NT2/D1 (cell line): ENCODE results near the gene RTN4.

Source experiments
- SUZ12 ChIP-seq: IDR thresholded peaks from 2 replicates; pipeline ENCODE4 v1.6.1; 2011; ENCODE audit not compliant: insufficient read length, insufficient read depth; ENCODE audit errors: extremely low read depth
- YY1 ChIP-seq: IDR thresholded peaks from 2 replicates; pipeline ENCODE4 v1.6.1; 2011; ENCODE audit not compliant: insufficient read length, insufficient read depth
- ZNF274 ChIP-seq: IDR thresholded peaks from 2 replicates; pipeline ENCODE4 v1.6.1; 2011; ENCODE audit warnings: mild to moderate bottlenecking, low read depth, low read length

DNA sequence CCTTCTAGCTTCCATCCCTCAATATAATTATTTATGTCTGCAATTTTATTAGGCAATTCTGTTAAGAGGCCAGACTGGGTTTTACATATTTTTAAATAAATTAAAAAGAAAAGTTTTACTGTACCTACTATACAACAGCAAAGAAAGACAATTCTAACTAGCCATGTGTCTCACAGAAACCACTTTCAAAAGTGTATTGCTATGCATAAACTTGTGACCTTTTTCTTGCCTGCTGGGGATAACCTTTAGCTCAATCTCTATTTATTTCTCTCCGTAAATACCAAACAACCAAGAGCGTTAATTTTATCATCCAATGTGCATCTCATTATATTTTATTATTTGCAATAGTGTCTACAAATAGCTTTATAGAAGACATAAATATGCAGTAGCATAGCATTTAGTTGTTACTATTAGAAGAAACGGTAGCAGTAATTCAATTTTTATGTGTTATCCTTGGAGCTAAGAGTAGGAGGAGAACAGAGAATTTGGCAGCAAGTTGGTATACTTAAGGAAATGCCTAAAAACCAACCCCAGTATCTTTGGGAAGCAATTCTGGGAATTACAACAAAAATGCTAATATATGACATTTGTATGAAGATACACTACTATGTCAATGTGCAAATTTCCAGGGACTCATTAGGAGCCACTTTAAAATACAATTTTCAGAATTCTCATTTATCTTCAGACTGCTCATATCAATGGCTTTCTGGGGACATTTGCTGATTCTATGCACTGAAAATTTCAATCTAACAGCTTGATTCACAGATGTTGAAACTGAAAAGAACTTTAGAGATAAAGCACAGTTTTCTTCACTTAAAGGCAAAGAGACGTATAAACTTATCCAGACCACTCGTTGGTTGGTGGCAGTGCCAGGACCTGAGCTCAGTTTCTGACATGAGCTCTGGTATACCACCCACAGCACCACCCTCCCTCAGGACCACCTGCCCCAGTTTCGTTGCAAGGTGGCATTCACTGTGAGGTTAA lies 23.0 kb upstream of the RTN4 start:
- TF ChIP-seq YY1 (no peak), ZNF274 (no peak), SUZ12 (no peak)
